NCI-H510A treated with DMSO at 0.1 percent for 48 hours (cell line): ENCODE results near the gene DDX1.
A peak's percentile ranks its signal among the peaks of the same experiment; 100 is the strongest.

ENCODE experiments used
- DNase-seq: peaks from one replicate; lab custom pipeline; 2025; lab: John Stamatoyannopoulos, UW

The DDX1 gene

GRCh38 chr2:15562354-15563031, 29.2 kb upstream of the DDX1 start:
- DNase-seq, result no peak

- no peak for DNase-seq
These were observed 28.2 kb upstream of the DDX1 start for GRCh38 chr2:15563227-15564100.

GRCh38 chr2:15565392-15565791, 26.3 kb upstream of the DDX1 start:
- no peak for DNase-seq

GRCh38 chr2:15565994-15566671, 25.5 kb upstream of the DDX1 start:
- DNase-seq, result no peak

- no peak for DNase-seq
These were observed 24.8 kb upstream of the DDX1 start for GRCh38 chr2:15566912-15567311.

- DNase-seq, result no peak
These were observed 22.8 kb upstream of the DDX1 start for GRCh38 chr2:15568874-15569273.

GRCh38 chr2:15570104-15570503, 21.6 kb upstream of the DDX1 start:
- no peak for DNase-seq

GRCh38 chr2:15571729-15572128, 19.9 kb upstream of the DDX1 start:
- DNase-seq, result no peak

GRCh38 chr2:15577071-15577735, 14.5 kb upstream of the DDX1 start:
- peak; percentile 93 for DNase-seq

- no peak for DNase-seq
These were observed 12.0 kb upstream of the DDX1 start for GRCh38 chr2:15579641-15580040.

- DNase-seq, result no peak
These were observed 11.2 kb upstream of the DDX1 start for GRCh38 chr2:15580451-15580850.

- no peak for DNase-seq
These were observed 8.8 kb upstream of the DDX1 start for GRCh38 chr2:15582710-15583357.

- no peak for DNase-seq
These were observed 7.8 kb upstream of the DDX1 start for GRCh38 chr2:15583826-15584225.

GRCh38 chr2:15584316-15584715, 7.4 kb upstream of the DDX1 start:
- DNase-seq, result no peak

- DNase-seq, result no peak
These were observed 6.8 kb upstream of the DDX1 start for GRCh38 chr2:15584767-15585469.

GRCh38 chr2:15588329-15588919, 3.2 kb upstream of the DDX1 start:
- DNase-seq, result peak; percentile 78

- DNase-seq, result no peak
These were observed 336 bp upstream of the DDX1 start for GRCh38 chr2:15591373-15591691.

GRCh38 chr2:15593327-15593705, 1.6 kb downstream of the DDX1 start:
- DNase-seq, result no peak

GRCh38 chr2:15594291-15595256, 2.9 kb downstream of the DDX1 start:
- no peak for DNase-seq
